IMR-90 (cell line): ENCODE results near the gene SRBD1. TPM values are rescaled to one million over a fixed set of nuclear protein-coding genes. Genes with fewer than 3 reads are reported as not detected.

ENCODE experiments used
- ATAC-seq: fragments of 200-7000 bp; cut with Tn5 transposase; 2 replicates; pipeline ENCODE4 v1.9.1; 2020; ENCODE audit warnings: low read depth, mild to moderate bottlenecking, moderate library complexity
- BruUV-seq: library from RNA; stranded (reverse); fragments of 400-500 nt; replicated peaks from 2 replicates; lab custom pipeline; 2021; lab: Mats Ljungman, UMichigan
- CTCF ChIA-PET: fragments of 300-600 bp; formaldehyde crosslinking; extraction: SDS; loops from one replicate; lab custom pipeline; 2021; ENCODE audit warnings: antibody characterized with exemption; lab: Yijun Ruan, JAX
- POLR2A ChIA-PET: fragments of 300-600 bp; sonication (Branson Sonifier 250); formaldehyde crosslinking; loops from one replicate; lab custom pipeline; 2022; ENCODE audit warnings: antibody characterized with exemption; ENCODE audit not compliant: unreplicated experiment; lab: Charles Lee
- DNase-seq: peaks from one replicate; pipeline ENCODE4 v3.0.0; 2013
- H2AFZ ChIP-seq: replicated peaks from 2 replicates; pipeline ENCODE3; 2013; ENCODE audit warnings: low read length, mild to moderate bottlenecking; ENCODE audit not compliant: poor library complexity
- H2AK5ac ChIP-seq: 2 replicates; pipeline ENCODE4 v1.6.1; 2013; ENCODE audit warnings: low read depth, low read length, inconsistent platforms
- H2AK9ac ChIP-seq: replicated peaks from 2 replicates; pipeline ENCODE3; 2013; ENCODE audit warnings: mild to moderate bottlenecking, low read depth, low read length, moderate library complexity; ENCODE audit not compliant: poor library complexity
- H2BK120ac ChIP-seq: 2 replicates; pipeline ENCODE4 v1.6.1; 2013; ENCODE audit warnings: low read depth, low read length, inconsistent platforms
- H2BK15ac ChIP-seq: 3 replicates; pipeline ENCODE4 v1.6.1; 2013; ENCODE audit warnings: low read depth, low read length, inconsistent platforms
- H2BK20ac ChIP-seq: 2 replicates; pipeline ENCODE4 v1.6.1; 2013; ENCODE audit warnings: low read depth, mild to moderate bottlenecking, inconsistent platforms, low read length, moderate library complexity
- H2BK5ac ChIP-seq: 2 replicates; pipeline ENCODE4 v1.6.1; 2013; ENCODE audit warnings: mild to moderate bottlenecking, low read depth, low read length, inconsistent platforms; ENCODE audit not compliant: poor library complexity, severe bottlenecking
- H3K14ac ChIP-seq: replicated peaks from 2 replicates; pipeline ENCODE4 v1.6.1; 2013; ENCODE audit warnings: low read depth, low read length, inconsistent platforms
- H3K18ac ChIP-seq: 2 replicates; pipeline ENCODE4 v1.6.1; 2013; ENCODE audit warnings: low read depth, low read length, control low read depth
- H3K23ac ChIP-seq: 2 replicates; pipeline ENCODE4 v1.6.1; 2013; ENCODE audit warnings: low read depth, low read length, inconsistent platforms
- H3K27ac ChIP-seq: 2 replicates; pipeline ENCODE4 v1.5.1; 2013; ENCODE audit warnings: mild to moderate bottlenecking, control low read depth, low read length; ENCODE audit not compliant: insufficient read depth
- H3K27me3 ChIP-seq: 2 replicates; pipeline ENCODE4 v1.6.1; 2013; ENCODE audit warnings: low read length; ENCODE audit not compliant: control insufficient read depth, insufficient read depth
- H3K36me3 ChIP-seq: 2 replicates; pipeline ENCODE4 v1.6.1; 2013; ENCODE audit warnings: low read length, mixed read lengths; ENCODE audit not compliant: control insufficient read depth, insufficient read depth
- H3K4ac ChIP-seq: 2 replicates; pipeline ENCODE4 v1.6.1; 2013; ENCODE audit warnings: low read depth, low read length, inconsistent platforms
- H3K4me1 ChIP-seq: 2 replicates; pipeline ENCODE4 v1.6.1; 2013; ENCODE audit warnings: low read length, mixed read lengths; ENCODE audit not compliant: control insufficient read depth, insufficient read depth
- H3K4me2 ChIP-seq: 2 replicates; pipeline ENCODE4 v1.6.1; 2013; ENCODE audit warnings: low read depth, mild to moderate bottlenecking, control low read depth, low read length, moderate library complexity
- H3K4me3 ChIP-seq: 2 replicates; pipeline ENCODE4 v1.5.1; 2013; ENCODE audit warnings: low read depth, mild to moderate bottlenecking, control low read depth, low read length, moderate library complexity; ENCODE audit not compliant: insufficient read depth
- H3K56ac ChIP-seq: 2 replicates; pipeline ENCODE4 v1.6.1; 2013; ENCODE audit warnings: low read length, inconsistent platforms; ENCODE audit not compliant: insufficient read depth; ENCODE audit errors: extremely low read depth
- H3K79me1 ChIP-seq, 2 experiments: 2 replicates each; pipeline ENCODE4 v1.6.1; 2013; ENCODE audit warnings: low read length in 2 of 2, inconsistent platforms in 1 of 2, low read depth in 1 of 2
- H3K9ac ChIP-seq: 2 replicates; pipeline ENCODE4 v1.6.1; 2013; ENCODE audit warnings: low read depth, low read length, control low read depth
- H3K9me1 ChIP-seq: 2 replicates; pipeline ENCODE4 v1.6.1; 2013; ENCODE audit warnings: low read length, inconsistent platforms; ENCODE audit not compliant: insufficient read depth
- H3K9me3 ChIP-seq: 2 replicates; pipeline ENCODE4 v1.6.1; 2013; ENCODE audit warnings: low read length; ENCODE audit not compliant: control insufficient read depth, insufficient read depth
- H4K20me1 ChIP-seq: 2 replicates; pipeline ENCODE4 v1.6.1; 2013; ENCODE audit warnings: low read length, inconsistent platforms; ENCODE audit not compliant: insufficient read depth
- H4K5ac ChIP-seq: 2 replicates; pipeline ENCODE4 v1.6.1; 2013; ENCODE audit warnings: mild to moderate bottlenecking, low read depth, low read length, control low read depth
- H4K8ac ChIP-seq, 2 experiments: 2 replicates each; pipeline ENCODE4 v1.6.1; 2013; ENCODE audit warnings: low read depth in 2 of 2, low read length in 2 of 2, control low read depth in 1 of 2, inconsistent platforms in 1 of 2
- H4K91ac ChIP-seq: 2 replicates; pipeline ENCODE4 v1.6.1; 2013; ENCODE audit warnings: low read depth, low read length, inconsistent platforms; ENCODE audit not compliant: insufficient read depth
- BHLHE40 ChIP-seq: fragments of 150-350 bp; IDR thresholded peaks from 2 replicates; pipeline ENCODE4 v1.6.1; 2016; ENCODE audit warnings: mild to moderate bottlenecking, low read depth, low read length
- CEBPB ChIP-seq: IDR thresholded peaks from 2 replicates; pipeline ENCODE4 v1.6.1; 2012; ENCODE audit warnings: low read depth, low read length, improper control_type of control experiment
- CHD1 ChIP-seq: IDR thresholded peaks from 2 replicates; pipeline ENCODE4 v1.6.1; 2012; ENCODE audit warnings: low read depth, low read length, improper control_type of control experiment
- CTCF ChIP-seq: conservative IDR thresholded peaks from 2 replicates; pipeline ENCODE4 v1.5.1; 2012; ENCODE audit warnings: mild to moderate bottlenecking, low read depth, low read length, improper control_type of control experiment
- ELK1 ChIP-seq: fragments of 150-350 bp; IDR thresholded peaks from 2 replicates; pipeline ENCODE4 v1.6.1; 2016; ENCODE audit warnings: low read depth, mild to moderate bottlenecking, low read length, moderate library complexity, borderline replicate concordance
- FOS ChIP-seq: fragments of 150-350 bp; IDR thresholded peaks from 2 replicates; pipeline ENCODE4 v1.6.1; 2016; ENCODE audit warnings: low read depth, low read length
- MAFK ChIP-seq: IDR thresholded peaks from 2 replicates; pipeline ENCODE4 v1.6.1; 2012; ENCODE audit warnings: low read depth, low read length, improper control_type of control experiment
- MAZ ChIP-seq: IDR thresholded peaks from 2 replicates; pipeline ENCODE4 v1.6.1; 2012; ENCODE audit warnings: low read depth, mild to moderate bottlenecking, low read length, improper control_type of control experiment, moderate library complexity, borderline replicate concordance
- MXI1 ChIP-seq: IDR thresholded peaks from 2 replicates; pipeline ENCODE4 v1.6.1; 2012; ENCODE audit warnings: low read depth, mild to moderate bottlenecking, low read length, moderate library complexity, borderline replicate concordance
- NFE2L2 ChIP-seq: fragments of 150-350 bp; IDR thresholded peaks from 2 replicates; pipeline ENCODE4 v1.6.1; 2016; ENCODE audit warnings: low read depth, mild to moderate bottlenecking, low read length
- POLR2A ChIP-seq: IDR thresholded peaks from 2 replicates; pipeline ENCODE4 v1.6.1; 2012; ENCODE audit warnings: mild to moderate bottlenecking, low read depth, low read length
- RAD21 ChIP-seq: IDR thresholded peaks from 2 replicates; pipeline ENCODE4 v1.6.1; 2012; ENCODE audit warnings: low read length, improper control_type of control experiment
- RCOR1 ChIP-seq: IDR thresholded peaks from 2 replicates; pipeline ENCODE4 v1.6.1; 2012; ENCODE audit warnings: mild to moderate bottlenecking, low read length, improper control_type of control experiment; ENCODE audit not compliant: insufficient replicate concordance
- RFX5 ChIP-seq: IDR thresholded peaks from 2 replicates; pipeline ENCODE4 v1.8.0; 2012; ENCODE audit warnings: low read depth, mild to moderate bottlenecking, low read length, moderate library complexity
- SMC3 ChIP-seq: fragments of 150-350 bp; IDR thresholded peaks from 2 replicates; pipeline ENCODE4 v1.6.1; 2016; ENCODE audit warnings: low read depth, mild to moderate bottlenecking, antibody characterized with exemption, low read length, moderate library complexity
- WGBS, 2 experiments: methylation state at CpG; one replicate each; pipeline versions ENCODE4 v1.1.5 to v1.1.7; 2013; ENCODE audit warnings: missing lambda C conversion rate in 2 of 2; ENCODE audit not compliant: insufficient read length in 1 of 2; ENCODE audit errors: extremely low coverage in 2 of 2; 5-methylcytosine and 5-hydroxymethylcytosine counted together
- dilution Hi-C: fragments of 300-500 bp; cut with HindIII; formaldehyde crosslinking; loops from one replicate; pipeline ENCODE4 v1.14.3; 2018; ENCODE audit warnings: low sequenced_read_pairs; ENCODE audit not compliant: unreplicated experiment
- in situ Hi-C: fragments of 300-500 bp; cut with MboI; formaldehyde crosslinking; loops from 3 replicates; pipeline ENCODE4 v1.14.3; 2019; ENCODE audit warnings: low sequenced_read_pairs, inconsistent platforms, mixed read lengths
- intact Hi-C: fragments of 100-400 bp; cut with micrococcal nuclease; formaldehyde crosslinking; loops from 2 replicates; pipeline ENCODE4 v1.10.0; 2022
- polyA plus RNA-seq, 3 experiments: library from polyadenylated mRNA; depleted of rRNA; stranded (reverse); fragments of >200 nt; gene quantifications; 2 replicates each; pipeline ENCODE4 v1.2.3, GENCODE V29; 2012; ENCODE audit warnings: low replicate concordance in 1 of 3
- total RNA-seq: library from RNA; depleted of rRNA; stranded (reverse); fragments of >200 nt; gene quantifications from 2 replicates; pipeline ENCODE4 v1.2.3, GENCODE V29; 2012
- TF ChIP-seq, protein P1 (sequence below): fragments of 150-350 bp; IDR thresholded peaks from 2 replicates; pipeline ENCODE4 v1.6.1; 2017; ENCODE audit warnings: mild to moderate bottlenecking, antibody characterized with exemption, low read length, low read depth

SRBD1 gene
- total and polyA plus RNA-seq, 2 of the 4 experiments (the other 2 are of a cell fraction) = 3.5 to 14.7 TPM

GRCh38 chr2:45654250-45654649, 43.2 kb upstream of the SRBD1 start:
- POLR2A ChIA-PET = no interaction called here

More at GRCh38 chr2:45654250-45654649, 43.2 kb upstream of the SRBD1 start:
- Histone ChIP-seq H3K27ac (no peak overlapping the region), H2BK15ac (no peak overlapping the region), H2BK20ac (no peak overlapping the region), H2BK5ac (no peak overlapping the region), H3K56ac (no peak overlapping the region), H3K27me3 (no peaks in the 10 kb centered on the region), H2AK5ac (no peak overlapping the region), H3K9ac (no peak overlapping the region), H3K4me2 (no peak overlapping the region), H2BK120ac (no peak overlapping the region), H3K14ac (no peak overlapping the region), H2AFZ (no peak overlapping the region), H3K9me1 (no peaks in the 10 kb centered on the region), H3K18ac (no peak overlapping the region), H3K23ac (no peak overlapping the region), H3K4ac (no peak overlapping the region), H4K20me1 (peaks cover 12% of the 10 kb centered on the region; the same call in 1 of the 2 replicates), H3K4me3 (no peak overlapping the region), H4K8ac (no peak overlapping the region), H4K5ac (no peak overlapping the region), H3K9me3 (no peaks in the 10 kb centered on the region), H4K91ac (no peak overlapping the region), H3K4me1 (peaks cover 2% of the 10 kb centered on the region), H3K79me1 (peaks cover 31 to 63% of the 10 kb centered on the region in 2 experiments), H2AK9ac (no peak overlapping the region), H3K36me3 (0 out of 2 replicates have a peak, but pooled peaks cover 2% of the 10 kb centered on the region)
- dilution Hi-C loops = no loop called here
- ATAC-seq (no peak), DNase-seq (no peak)
- BruUV-seq = no TSS peak
- in situ Hi-C loops = no loop called here
- WGBS, 2 experiments = 80% methylated on average over 1 of the region's 3 CpGs; no CpG with 5 or more reads in 1 of the 2 experiments
- TF ChIP-seq CHD1 = no peak
- no peak for TF ChIP-seq RCOR1
- TF ChIP-seq ELK1 = no peak
- TF ChIP-seq CEBPB = no peak
- no peak for TF ChIP-seq POLR2A
- no peak for TF ChIP-seq SMC3
- no peak for TF ChIP-seq RFX5
- TF ChIP-seq, protein P1, sequence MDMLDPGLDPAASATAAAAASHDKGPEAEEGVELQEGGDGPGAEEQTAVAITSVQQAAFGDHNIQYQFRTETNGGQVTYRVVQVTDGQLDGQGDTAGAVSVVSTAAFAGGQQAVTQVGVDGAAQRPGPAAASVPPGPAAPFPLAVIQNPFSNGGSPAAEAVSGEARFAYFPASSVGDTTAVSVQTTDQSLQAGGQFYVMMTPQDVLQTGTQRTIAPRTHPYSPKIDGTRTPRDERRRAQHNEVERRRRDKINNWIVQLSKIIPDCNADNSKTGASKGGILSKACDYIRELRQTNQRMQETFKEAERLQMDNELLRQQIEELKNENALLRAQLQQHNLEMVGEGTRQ = no peak
- no peak for TF ChIP-seq MAZ
- TF ChIP-seq MXI1 = no peak
- no peak for TF ChIP-seq RAD21
- no peak for TF ChIP-seq NFE2L2
- TF ChIP-seq MAFK = no peak
- TF ChIP-seq FOS = no peak
- no peak for TF ChIP-seq CTCF
- no peak for TF ChIP-seq BHLHE40
- CTCF ChIA-PET = interaction anchor here (0.7 kb wide), 1 partner anchor 124 kb away, joined by 3 read pairs; no protein-coding TSS in a partner anchor
- intact Hi-C loops = loop anchor here (5.0 kb wide), 1 partner anchor 103 kb away; no protein-coding TSS in a partner anchor
